Gastrocnemius medialis (tissue), 4 donors: Measurements from ENCODE around the gene FAM53A. TPM values are rescaled to one million over a fixed set of nuclear protein-coding genes. Genes with fewer than 3 reads are reported as not detected.

ENCODE experiments used
- ATAC-seq, 2 donors: fragments of 150-250 bp; one replicate each; pipeline ENCODE4 v1.9.1; 2016
- DNase-seq, 2 donors: peaks; one replicate each; pipeline ENCODE4 v3.0.0-alpha.2; 2019
- H3K27ac ChIP-seq, 4 donors: fragments of 200-600 bp; sonication (generic); 1 replicate in 1 of 4; 2 replicates in 3 of 4; pipeline ENCODE4 v1.5.1; 2016 to 2018; ENCODE audit warnings: mild to moderate bottlenecking in 2 of 4, moderate library complexity in 1 of 4
- H3K27me3 ChIP-seq, 3 donors: fragments of 200-600 bp; sonication (generic) in 2 of 3; 1 replicate in 1 of 3; 2 replicates in 2 of 3; pipeline versions ENCODE4 v1.5.1 to v1.6.0; 2016 to 2019; ENCODE audit warnings: mild to moderate bottlenecking in 1 of 3, moderate library complexity in 1 of 3
- H3K36me3 ChIP-seq, 2 donors: fragments of 200-600 bp; sonication (generic) in 1 of 2; one replicate each; pipeline ENCODE4 v1.5.1; 2017 to 2018
- H3K4me1 ChIP-seq, 2 donors: fragments of 200-600 bp; sonication (generic) in 1 of 2; one replicate each; pipeline ENCODE4 v1.5.1; 2016 to 2017; ENCODE audit warnings: mild to moderate bottlenecking in 2 of 2
- H3K4me3 ChIP-seq, 4 donors: fragments of 200-600 bp; sonication (generic) in 3 of 4; 1 replicate in 1 of 4; 2 replicates in 3 of 4; pipeline ENCODE4 v1.5.1; 2016 to 2019; ENCODE audit warnings: mild to moderate bottlenecking in 2 of 4
- H3K9me3 ChIP-seq, 3 donors: fragments of 200-600 bp; sonication (generic) in 2 of 3; 1 replicate in 1 of 3; 2 replicates in 2 of 3; pipeline ENCODE4 v1.5.1; 2016 to 2019
- POLR2A ChIP-seq, 2 donors: fragments of 450-650 bp; IDR thresholded peaks; one replicate each; pipeline ENCODE4 v1.6.1; 2017; ENCODE audit warnings: antibody characterized with exemption in 2 of 2, mild to moderate bottlenecking in 2 of 2, moderate library complexity in 2 of 2
- in situ Hi-C, 4 donors: fragments of 200-750 bp; cut with MboI; loops; one replicate each; pipeline versions ENCODE4 v1.15.0 to v1.8.0; 2017; ENCODE audit warnings: low sequenced_read_pairs in 4 of 4
- intact Hi-C: fragments of 100-400 bp; cut with DNase I; formaldehyde crosslinking; loops from one replicate; pipeline ENCODE4 v1.15.1; 2023; ENCODE audit warnings: low total_unique reads
- total RNA-seq, 4 donors: library from RNA; depleted of rRNA; stranded (reverse); fragments of >200 nt; gene quantifications; one replicate each; pipeline versions ENCODE4 v1.1.0 to v1.2.3, GENCODE V29; 2016
- TF ChIP-seq, protein P1 (sequence below), 5 experiments: fragments of 450-650 bp in 3 of 5; fragments of 200-600 bp in 2 of 5; sonication (generic) in 2 of 5; IDR thresholded peaks in 4 of 5; conservative IDR thresholded peaks in 1 of 5; 1 replicate in 4 of 5; 2 replicates in 1 of 5; pipeline ENCODE4 v1.5.1; 2016 to 2019; ENCODE audit warnings: antibody characterized with exemption in 5 of 5, mild to moderate bottlenecking in 3 of 5, moderate library complexity in 3 of 5

Gene FAM53A
- total RNA-seq, 4 donors from 2014 or later = 1.8 to 5.2 (median 2.8) TPM

DNA sequence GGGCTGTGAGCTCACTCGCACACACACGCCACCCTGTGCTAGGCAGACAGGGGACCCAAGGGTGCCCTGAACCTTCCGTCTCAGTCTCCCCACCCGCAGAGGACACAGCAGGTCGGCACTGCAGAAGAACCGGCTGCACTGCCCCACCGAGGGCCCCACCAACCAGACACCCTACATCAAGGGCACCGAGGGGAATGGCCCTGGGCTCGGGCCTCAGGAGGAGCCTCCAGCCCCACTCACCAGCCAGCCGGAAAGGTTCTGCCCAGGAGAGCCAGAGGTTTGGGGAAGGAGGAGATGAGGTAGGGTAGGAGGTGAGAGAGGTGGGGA lies 45.9 kb downstream of the FAM53A start:
- no peak for ATAC-seq

DNA sequence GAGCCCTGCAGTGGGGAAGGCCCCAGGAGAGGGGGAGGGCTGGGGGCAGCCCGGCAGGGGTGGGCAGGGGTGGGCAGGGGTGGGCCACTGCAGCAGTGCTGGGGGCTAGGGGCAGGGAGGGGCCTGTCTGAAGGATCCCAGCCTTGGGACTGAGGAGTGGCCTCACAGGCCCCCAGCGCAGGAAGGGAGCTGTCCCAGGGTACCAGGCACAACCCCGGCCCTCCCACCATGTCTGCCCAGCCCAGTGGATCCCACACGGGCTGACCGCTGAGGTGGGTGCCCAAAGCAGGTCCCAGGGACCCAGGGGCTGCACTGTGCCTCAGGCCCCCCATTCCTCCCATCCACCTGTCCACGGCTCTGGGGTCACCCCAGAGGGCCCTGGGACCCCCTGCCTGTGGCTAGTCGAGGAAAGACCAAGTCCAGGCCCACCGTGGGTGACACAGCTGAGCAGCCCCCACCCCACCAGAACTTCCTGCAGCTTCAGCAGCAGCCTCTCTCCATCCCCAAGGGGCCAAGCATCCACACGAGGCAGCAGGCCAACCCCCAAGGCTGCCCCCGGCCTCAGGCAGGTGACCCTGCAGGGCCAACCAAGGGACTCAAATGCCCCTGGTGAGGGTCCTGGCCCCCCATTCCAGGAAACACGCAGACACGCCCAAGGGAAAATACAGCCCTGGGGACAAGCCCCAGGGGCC lies 46.4 kb downstream of the FAM53A start:
- no peaks in the 10 kb centered on the region for H3K36me3 ChIP-seq
- in situ Hi-C loops = loop anchor here in 2 of 4 donors (25.0 kb wide), 1 partner anchor 275 kb away; no protein-coding TSS in a partner anchor

More for the DNA sequence above, 45.9 kb downstream of the FAM53A start:
- Histone ChIP-seq H3K27me3 (no peaks in the 10 kb centered on the region), H3K4me1 (no peaks in the 10 kb centered on the region), H3K36me3 (no peaks in the 10 kb centered on the region), H3K9me3 (no peaks in the 10 kb centered on the region), H3K27ac (no peak overlapping the region), H3K4me3 (no peak overlapping the region)
- DNase-seq = no peak
- no peak for TF ChIP-seq POLR2A (IDR thresholded peaks at IDR 0.05)
- TF ChIP-seq, protein P1, sequence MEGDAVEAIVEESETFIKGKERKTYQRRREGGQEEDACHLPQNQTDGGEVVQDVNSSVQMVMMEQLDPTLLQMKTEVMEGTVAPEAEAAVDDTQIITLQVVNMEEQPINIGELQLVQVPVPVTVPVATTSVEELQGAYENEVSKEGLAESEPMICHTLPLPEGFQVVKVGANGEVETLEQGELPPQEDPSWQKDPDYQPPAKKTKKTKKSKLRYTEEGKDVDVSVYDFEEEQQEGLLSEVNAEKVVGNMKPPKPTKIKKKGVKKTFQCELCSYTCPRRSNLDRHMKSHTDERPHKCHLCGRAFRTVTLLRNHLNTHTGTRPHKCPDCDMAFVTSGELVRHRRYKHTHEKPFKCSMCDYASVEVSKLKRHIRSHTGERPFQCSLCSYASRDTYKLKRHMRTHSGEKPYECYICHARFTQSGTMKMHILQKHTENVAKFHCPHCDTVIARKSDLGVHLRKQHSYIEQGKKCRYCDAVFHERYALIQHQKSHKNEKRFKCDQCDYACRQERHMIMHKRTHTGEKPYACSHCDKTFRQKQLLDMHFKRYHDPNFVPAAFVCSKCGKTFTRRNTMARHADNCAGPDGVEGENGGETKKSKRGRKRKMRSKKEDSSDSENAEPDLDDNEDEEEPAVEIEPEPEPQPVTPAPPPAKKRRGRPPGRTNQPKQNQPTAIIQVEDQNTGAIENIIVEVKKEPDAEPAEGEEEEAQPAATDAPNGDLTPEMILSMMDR (IDR thresholded peaks at IDR 0.05 in 4 of 5, conservative IDR thresholded peaks at IDR 0.05 in 1 of 5) = no peak
- in situ Hi-C loops (loop anchor here in 2 of 4 donors (25.0 kb wide), 1 partner anchor 276 kb away; no protein-coding TSS in a partner anchor), intact Hi-C loops (no loop called here)

DNA sequence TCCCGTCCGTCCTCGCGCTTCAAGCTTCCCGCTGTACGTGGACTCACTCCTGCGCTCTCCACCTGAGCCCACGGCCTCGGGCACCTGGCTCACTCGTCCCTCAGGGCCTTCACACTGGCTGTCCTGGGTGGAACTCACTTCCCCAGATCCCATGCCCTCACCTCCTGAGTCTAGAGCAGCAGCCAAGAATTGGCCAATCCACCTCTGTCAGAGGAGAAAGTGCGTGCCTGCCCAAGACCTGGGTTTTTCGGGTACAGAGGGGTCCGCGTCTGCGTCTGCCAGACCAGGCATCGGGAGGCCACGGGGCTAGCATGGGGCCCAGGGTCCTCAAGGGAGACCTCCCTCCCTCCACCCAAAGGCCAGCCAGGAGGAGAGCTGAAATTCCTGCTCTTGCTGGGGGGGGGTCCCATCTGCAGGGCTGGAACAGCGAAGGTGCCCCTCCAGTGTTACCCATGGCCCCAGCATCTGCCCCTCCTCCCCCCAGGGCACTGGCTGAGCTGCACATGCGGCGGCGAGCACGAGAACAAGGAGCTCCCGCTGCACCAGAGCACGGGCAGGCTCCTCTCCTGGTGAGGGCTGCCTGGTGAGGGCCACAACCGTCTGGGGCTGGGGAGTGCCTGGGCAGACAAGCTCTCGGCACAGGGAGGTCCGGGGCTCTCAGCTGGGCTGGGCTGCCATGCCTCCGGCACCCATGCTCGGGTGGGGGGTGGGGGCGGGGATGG lies 47.5 kb downstream of the FAM53A start:
- DNase-seq (no peak), ATAC-seq (no peak)
- TF ChIP-seq POLR2A (IDR thresholded peaks at IDR 0.05) = no peak
- TF ChIP-seq, protein P1 (IDR thresholded peaks at IDR 0.05 in 4 of 5, conservative IDR thresholded peaks at IDR 0.05 in 1 of 5) = no peak
- no peaks in the 10 kb centered on the region for H3K4me1 ChIP-seq
- intact Hi-C loops = no loop called here
- no peaks in the 10 kb centered on the region for H3K36me3 ChIP-seq
- H3K27me3 ChIP-seq = no peaks in the 10 kb centered on the region
- no peak overlapping the region for H3K27ac ChIP-seq
- no peaks in the 10 kb centered on the region for H3K9me3 ChIP-seq
- in situ Hi-C loops = loop anchor here in 2 of 4 donors (25.0 kb wide), 1 partner anchor 274 kb away; no protein-coding TSS in a partner anchor
- no peak overlapping the region for H3K4me3 ChIP-seq

More for the DNA sequence above, 46.4 kb downstream of the FAM53A start:
- H3K4me1 ChIP-seq = no peaks in the 10 kb centered on the region
- H3K27ac ChIP-seq = no peak overlapping the region
- H3K4me3 ChIP-seq = no peak overlapping the region
- intact Hi-C loops = no loop called here
- TF ChIP-seq POLR2A (IDR thresholded peaks at IDR 0.05) = no peak
- TF ChIP-seq, protein P1 (IDR thresholded peaks at IDR 0.05 in 4 of 5, conservative IDR thresholded peaks at IDR 0.05 in 1 of 5) = no peak
- H3K27me3 ChIP-seq = no peaks in the 10 kb centered on the region
- no peak for DNase-seq
- no peaks in the 10 kb centered on the region for H3K9me3 ChIP-seq
- no peak for ATAC-seq

DNA sequence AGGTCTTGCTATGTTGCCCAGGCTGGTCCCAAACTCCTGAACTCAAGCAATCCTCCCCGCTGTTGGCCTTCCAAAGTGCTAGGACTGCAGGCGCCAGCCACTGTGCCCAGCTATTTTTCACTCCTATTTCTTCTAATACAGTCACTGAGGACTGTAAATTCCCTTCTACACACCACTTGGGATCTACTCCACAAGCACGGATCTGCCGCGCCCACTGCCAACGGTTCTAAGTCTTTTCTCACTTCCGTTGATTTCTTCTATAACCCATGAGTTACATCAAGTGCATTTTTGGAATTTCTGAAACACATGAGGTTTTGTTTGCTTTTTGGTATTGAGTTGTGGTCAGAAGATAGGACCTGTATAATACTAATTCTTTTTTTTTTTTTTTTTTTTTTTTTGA lies 48.6 kb downstream of the FAM53A start:
- no peaks in the 10 kb centered on the region for H3K4me1 ChIP-seq
- H3K27me3 ChIP-seq = no peaks in the 10 kb centered on the region
- TF ChIP-seq, protein P1 (IDR thresholded peaks at IDR 0.05 in 4 of 5, conservative IDR thresholded peaks at IDR 0.05 in 1 of 5) = no peak
- no peak for TF ChIP-seq POLR2A (IDR thresholded peaks at IDR 0.05)
- in situ Hi-C loops = loop anchor here in 2 of 4 donors (25.0 kb wide), 1 partner anchor 273 kb away; no protein-coding TSS in a partner anchor
- H3K27ac ChIP-seq = no peak overlapping the region
- no peaks in the 10 kb centered on the region for H3K36me3 ChIP-seq
- DNase-seq (no peak), ATAC-seq (no peak)
- intact Hi-C loops = no loop called here
- no peaks in the 10 kb centered on the region for H3K9me3 ChIP-seq
- H3K4me3 ChIP-seq = no peak overlapping the region
